Natural killer cell (primary cell): Measurements from ENCODE around the gene CYP2S1. TPM values are rescaled to one million over a fixed set of nuclear protein-coding genes. Genes with fewer than 3 reads are reported as not detected.

Experiments
- ATAC-seq, 3 donors: fragments of 150-1000 bp in 2 of 3; fragments of 200-7000 bp in 1 of 3; cut with Tn5 transposase; 1 replicate in 1 of 3; 2 replicates in 2 of 3; pipeline ENCODE4 v1.10.0; 2021; ENCODE audit warnings: mild to moderate bottlenecking in 2 of 3, moderate library complexity in 2 of 3
- DNase-seq, 2 donors: peaks; one replicate each; pipeline versions ENCODE4 v3.0.0 to v3.0.0-alpha.2; 2013 to 2021; ENCODE audit warnings: mixed read lengths in 1 of 2
- H3K27ac ChIP-seq: one replicate; pipeline ENCODE4 v1.5.1; 2013; ENCODE audit warnings: mild to moderate bottlenecking, low read length
- H3K27me3 ChIP-seq: one replicate; pipeline ENCODE4 v1.6.1; 2013; ENCODE audit warnings: low read length; ENCODE audit not compliant: control insufficient read depth, insufficient read depth
- H3K36me3 ChIP-seq: one replicate; pipeline ENCODE4 v1.6.1; 2013; ENCODE audit warnings: low read length; ENCODE audit not compliant: control insufficient read depth, insufficient read depth
- H3K4me1 ChIP-seq: one replicate; pipeline ENCODE4 v1.6.1; 2013; ENCODE audit warnings: low read length; ENCODE audit not compliant: control insufficient read depth, insufficient read depth
- H3K4me3 ChIP-seq: one replicate; pipeline ENCODE4 v1.5.1; 2013; ENCODE audit warnings: low read length
- H3K9me3 ChIP-seq: one replicate; pipeline ENCODE4 v1.6.1; 2013; ENCODE audit warnings: low read length; ENCODE audit not compliant: control insufficient read depth, insufficient read depth
- H3K27ac Mint-ChIP-seq, 2 donors: one replicate each; pipeline ENCODE4 v1.8.0; 2022; ENCODE audit warnings: mild to moderate bottlenecking in 2 of 2, mixed read lengths in 2 of 2, moderate library complexity in 1 of 2
- H3K27me3 Mint-ChIP-seq, 2 donors: one replicate each; pipeline ENCODE4 v1.8.0; 2022; ENCODE audit warnings: low read depth in 2 of 2, mixed read lengths in 2 of 2
- H3K36me3 Mint-ChIP-seq: one replicate; pipeline ENCODE4 v1.8.0; 2022; ENCODE audit warnings: mixed read lengths
- H3K4me1 Mint-ChIP-seq, 2 donors: one replicate each; pipeline ENCODE4 v1.8.0; 2022; ENCODE audit warnings: mixed read lengths in 2 of 2
- H3K4me3 Mint-ChIP-seq: one replicate; pipeline ENCODE4 v1.8.0; 2022; ENCODE audit warnings: mild to moderate bottlenecking, moderate library complexity, mixed read lengths
- H3K9me3 Mint-ChIP-seq, 2 donors: one replicate each; pipeline ENCODE4 v1.8.0; 2022; ENCODE audit warnings: mixed read lengths in 2 of 2
- CTCF ChIP-seq: fragments of 200-600 bp; IDR thresholded peaks from one replicate; pipeline ENCODE4 v1.8.0; 2022; ENCODE audit warnings: antibody characterized with exemption
- WGBS: methylation state at CpG from one replicate; pipeline ENCODE4 v1.1.7; 2013; ENCODE audit warnings: missing lambda C conversion rate; ENCODE audit not compliant: insufficient coverage; 5-methylcytosine and 5-hydroxymethylcytosine counted together
- intact Hi-C: fragments of 100-400 bp; cut with micrococcal nuclease; formaldehyde crosslinking; loops from one replicate; pipeline ENCODE4 v1.14.2; 2022
- total RNA-seq, 4 donors: library from RNA; stranded (reverse); fragments of 120-200 nt in 1 of 4; gene quantifications; one replicate each; pipeline versions ENCODE4 v1.2.3 to v1.2.4, GENCODE V29; 2013 to 2022

The CYP2S1 gene
- total RNA-seq, 3 donors from 2014 or later (not counting 1 experiment from before 2014, with no cell fraction given): 0.78 to 1.6 (median 0.84) TPM

- no peak overlapping the region for H3K27ac Mint-ChIP-seq
- H3K4me3 Mint-ChIP-seq: no peak overlapping the region
- H3K27me3 Mint-ChIP-seq: peaks cover 49 to 57% of the 10 kb centered on the region in 2 donors
Observed at GRCh38 chr19:41220811-41221210, 27.8 kb downstream of the CYP2S1 start.

GRCh38 chr19:41221514-41222205 is 28.6 kb downstream of the CYP2S1 start:
- intact Hi-C loops: no loop called here
- no peak for ATAC-seq
- no peak for TF ChIP-seq CTCF
- no peaks in the 10 kb centered on the region for H3K36me3 Mint-ChIP-seq
- Histone ChIP-seq H3K36me3 (no peaks in the 10 kb centered on the region), H3K27ac (no peak overlapping the region), H3K4me1 (peaks cover 9% of the 10 kb centered on the region), H3K27me3 (peaks cover 13% of the 10 kb centered on the region), H3K9me3 (no peaks in the 10 kb centered on the region), H3K4me3 (no peak overlapping the region)
- H3K27ac Mint-ChIP-seq: no peak overlapping the region
- no peaks in the 10 kb centered on the region for H3K9me3 Mint-ChIP-seq
- DNase-seq: no peak
- 87% methylated on average over 19 of the region's 20 CpGs for WGBS
- peaks cover 5 to 12% of the 10 kb centered on the region in 2 donors for H3K4me1 Mint-ChIP-seq
- no peak overlapping the region for H3K4me3 Mint-ChIP-seq
- H3K27me3 Mint-ChIP-seq: peaks cover 47 to 60% of the 10 kb centered on the region in 2 donors

More at GRCh38 chr19:41220811-41221210, 27.8 kb downstream of the CYP2S1 start:
- no peak overlapping the region for H3K4me3 ChIP-seq
- 85% methylated on average over 9 of the region's 9 CpGs for WGBS
- no peak for TF ChIP-seq CTCF
- intact Hi-C loops: no loop called here
- DNase-seq: no peak
- Mint-ChIP-seq H3K9me3 (no peaks in the 10 kb centered on the region), H3K4me1 (peaks cover 5 to 12% of the 10 kb centered on the region in 2 donors), H3K36me3 (no peaks in the 10 kb centered on the region)
- no peaks in the 10 kb centered on the region for H3K36me3 ChIP-seq
- peaks cover 1% of the 10 kb centered on the region for H3K4me1 ChIP-seq
- no peak for ATAC-seq
- H3K27me3 ChIP-seq: peaks cover 8% of the 10 kb centered on the region
- H3K27ac ChIP-seq: no peak overlapping the region
- H3K9me3 ChIP-seq: no peaks in the 10 kb centered on the region

- Histone ChIP-seq H3K36me3 (no peaks in the 10 kb centered on the region), H3K4me3 (no peak overlapping the region), H3K9me3 (no peaks in the 10 kb centered on the region), H3K4me1 (peaks cover 12% of the 10 kb centered on the region), H3K27me3 (peaks cover 16% of the 10 kb centered on the region), H3K27ac (no peak overlapping the region)
- H3K4me1 Mint-ChIP-seq: peaks cover 5 to 12% of the 10 kb centered on the region in 2 donors
- TF ChIP-seq CTCF: no peak
- ATAC-seq (no peak), DNase-seq (no peak)
- intact Hi-C loops: no loop called here
- H3K4me3 Mint-ChIP-seq: no peak overlapping the region
- H3K27me3 Mint-ChIP-seq: peaks cover 41 to 56% of the 10 kb centered on the region in 2 donors
- 88% methylated on average over 9 of the region's 10 CpGs for WGBS
- H3K36me3 Mint-ChIP-seq: no peaks in the 10 kb centered on the region
- no peak overlapping the region for H3K27ac Mint-ChIP-seq
- no peaks in the 10 kb centered on the region for H3K9me3 Mint-ChIP-seq
Observed at GRCh38 chr19:41222240-41222639, 29.2 kb downstream of the CYP2S1 start.
